WTC11 (cell line): ENCODE results near the gene GNG13. TPM values are rescaled to one million over a fixed set of nuclear protein-coding genes. Genes with fewer than 3 reads are reported as not detected.

Experiments used
- ATAC-seq: fragments of 200-7000 bp; cut with Tn5 transposase; 2 replicates; pipeline ENCODE4 v1.10.0; 2021; ENCODE audit warnings: mild to moderate bottlenecking, moderate library complexity
- CTCF ChIA-PET: fragments of 300-600 bp; sonication (Branson Sonifier 250); formaldehyde crosslinking; loops from one replicate; lab custom pipeline; 2021; ENCODE audit warnings: antibody characterized with exemption; lab: Charles Lee
- POLR2A ChIA-PET: fragments of 350-600 bp; sonication (Branson Sonifier 250); formaldehyde crosslinking; loops from one replicate; lab custom pipeline; 2021; ENCODE audit warnings: antibody characterized with exemption; lab: Charles Lee
- DNase-seq: peaks from one replicate; pipeline ENCODE4 v3.0.0; 2021; ENCODE audit warnings: low spot score
- H3K27ac Mint-ChIP-seq: 2 replicates; pipeline ENCODE4 v1.8.0; 2021; ENCODE audit warnings: mixed read lengths
- H3K27me3 Mint-ChIP-seq: 2 replicates; pipeline ENCODE4 v1.8.0; 2021; ENCODE audit warnings: low read depth, mild to moderate bottlenecking, moderate library complexity, mixed read lengths
- H3K36me3 Mint-ChIP-seq: 2 replicates; pipeline ENCODE4 v1.8.0; 2021; ENCODE audit warnings: mixed read lengths
- H3K4me1 Mint-ChIP-seq: 2 replicates; pipeline ENCODE4 v1.8.0; 2022; ENCODE audit warnings: mixed read lengths
- H3K4me3 Mint-ChIP-seq: 2 replicates; pipeline ENCODE4 v1.8.0; 2021; ENCODE audit warnings: mild to moderate bottlenecking, moderate library complexity, mixed read lengths
- H3K9me3 Mint-ChIP-seq: 2 replicates; pipeline ENCODE4 v1.8.0; 2021; ENCODE audit warnings: mixed read lengths
- ARID4B ChIP-seq: sonication (generic); formaldehyde crosslinking; IDR thresholded peaks from 2 replicates; pipeline ENCODE4 v1.8.0; 2023; ENCODE audit warnings: missing genetic modification reagents, mild to moderate bottlenecking, borderline replicate concordance
- ATF3 ChIP-seq: sonication (generic); formaldehyde crosslinking; conservative IDR thresholded peaks from 2 replicates; pipeline ENCODE4 v1.8.1; 2022; ENCODE audit warnings: mild to moderate bottlenecking, missing genetic modification reagents
- CREM ChIP-seq: sonication (generic); formaldehyde crosslinking; IDR thresholded peaks from 2 replicates; pipeline ENCODE4 v1.8.1; 2022; ENCODE audit warnings: mild to moderate bottlenecking, missing genetic modification reagents, moderate library complexity
- ELF4 ChIP-seq: sonication (generic); formaldehyde crosslinking; IDR thresholded peaks from 2 replicates; pipeline ENCODE4 v1.8.1; 2022; ENCODE audit warnings: low read depth, mild to moderate bottlenecking, moderate library complexity, missing genetic modification reagents
- ESRRA ChIP-seq: sonication (generic); formaldehyde crosslinking; IDR thresholded peaks from 2 replicates; pipeline ENCODE4 v1.8.1; 2022; ENCODE audit warnings: mild to moderate bottlenecking, missing genetic modification reagents, borderline replicate concordance
- ETV6 ChIP-seq: sonication (generic); formaldehyde crosslinking; IDR thresholded peaks from 2 replicates; pipeline ENCODE4 v1.8.1; 2022; ENCODE audit warnings: mild to moderate bottlenecking, missing genetic modification reagents
- FOXP1 ChIP-seq: sonication (generic); formaldehyde crosslinking; IDR thresholded peaks from 2 replicates; pipeline ENCODE4 v1.8.0; 2022; ENCODE audit warnings: missing genetic modification reagents, mild to moderate bottlenecking, moderate library complexity, borderline replicate concordance
- IRF1 ChIP-seq: sonication (generic); formaldehyde crosslinking; IDR thresholded peaks from 2 replicates; pipeline ENCODE4 v1.8.0; 2023; ENCODE audit warnings: missing genetic modification reagents
- IRF2 ChIP-seq: sonication (generic); formaldehyde crosslinking; IDR thresholded peaks from 2 replicates; pipeline ENCODE4 v1.8.0; 2022; ENCODE audit warnings: low read depth, missing genetic modification reagents, borderline replicate concordance
- JAZF1 ChIP-seq: fragments of 250-450 bp; sonication (Bioruptor Pico); IDR thresholded peaks from 2 replicates; pipeline ENCODE4 v1.9.0; 2021; ENCODE audit warnings: moderate library complexity, mild to moderate bottlenecking, inconsistent platforms
- KAT7 ChIP-seq: sonication (generic); formaldehyde crosslinking; IDR thresholded peaks from 2 replicates; pipeline ENCODE4 v1.8.1; 2023; ENCODE audit warnings: missing genetic modification reagents, mild to moderate bottlenecking, borderline replicate concordance
- MLX ChIP-seq: sonication (generic); formaldehyde crosslinking; IDR thresholded peaks from 2 replicates; pipeline ENCODE4 v1.8.1; 2023; ENCODE audit warnings: mild to moderate bottlenecking, missing genetic modification reagents, moderate library complexity
- MXD4 ChIP-seq: fragments of 250-450 bp; sonication (Bioruptor Pico); IDR thresholded peaks from 2 replicates; pipeline ENCODE4 v1.8.0; 2021; ENCODE audit warnings: mild to moderate bottlenecking, moderate library complexity, borderline replicate concordance
- NFYB ChIP-seq: sonication (generic); formaldehyde crosslinking; conservative IDR thresholded peaks from 2 replicates; pipeline ENCODE4 v1.8.0; 2022; ENCODE audit warnings: low read depth, missing genetic modification reagents
- SMAD3 ChIP-seq: sonication (generic); formaldehyde crosslinking; IDR thresholded peaks from 2 replicates; pipeline ENCODE4 v1.8.0; 2022; ENCODE audit warnings: missing genetic modification reagents, mild to moderate bottlenecking, borderline replicate concordance
- SMAD4 ChIP-seq: sonication (generic); formaldehyde crosslinking; IDR thresholded peaks from 2 replicates; pipeline ENCODE4 v1.8.0; 2022; ENCODE audit warnings: mild to moderate bottlenecking, missing genetic modification reagents
- SOX15 ChIP-seq: fragments of 250-450 bp; sonication (Bioruptor Pico); IDR thresholded peaks from 2 replicates; pipeline ENCODE4 v1.9.0; 2021; ENCODE audit warnings: mild to moderate bottlenecking
- SP1 ChIP-seq: sonication (generic); formaldehyde crosslinking; conservative IDR thresholded peaks from 2 replicates; pipeline ENCODE4 v1.8.1; 2022; ENCODE audit warnings: missing genetic modification reagents
- STAT6 ChIP-seq: sonication (generic); formaldehyde crosslinking; conservative IDR thresholded peaks from 2 replicates; pipeline ENCODE4 v1.8.1; 2023; ENCODE audit warnings: mild to moderate bottlenecking, low read depth, missing genetic modification reagents, moderate library complexity
- TEAD1 ChIP-seq: sonication (generic); formaldehyde crosslinking; IDR thresholded peaks from 2 replicates; pipeline ENCODE4 v1.8.0; 2022; ENCODE audit warnings: mild to moderate bottlenecking, missing genetic modification reagents
- TP53 ChIP-seq: sonication (generic); formaldehyde crosslinking; IDR thresholded peaks from 2 replicates; pipeline ENCODE4 v1.8.1; 2023; ENCODE audit warnings: mild to moderate bottlenecking, missing genetic modification reagents
- ZBTB21 ChIP-seq: sonication (generic); formaldehyde crosslinking; IDR thresholded peaks from 2 replicates; pipeline ENCODE4 v1.8.1; 2023; ENCODE audit warnings: mild to moderate bottlenecking, missing genetic modification reagents, borderline replicate concordance
- ZNF219 ChIP-seq: sonication (generic); formaldehyde crosslinking; IDR thresholded peaks from 2 replicates; pipeline ENCODE4 v1.8.0; 2023; ENCODE audit warnings: missing genetic modification reagents, mild to moderate bottlenecking, borderline replicate concordance
- ZNF317 ChIP-seq: sonication (generic); formaldehyde crosslinking; IDR thresholded peaks from 2 replicates; pipeline ENCODE4 v1.8.1; 2023; ENCODE audit warnings: low read depth, mild to moderate bottlenecking, moderate library complexity, missing genetic modification reagents, borderline replicate concordance
- total RNA-seq: library from RNA; stranded (reverse); gene quantifications from 3 replicates; pipeline ENCODE4 v1.2.3, GENCODE V29; 2021

The GNG13 gene
- total RNA-seq, 1 experiment from 2014 or later: not detected

GRCh38 chr16:813916-814412 lies 13.4 kb upstream of the GNG13 start:
- POLR2A ChIA-PET: no interaction called here
- H3K27me3 Mint-ChIP-seq: peaks cover 10% of the 10 kb centered on the region
- CTCF ChIA-PET: interaction anchor here (1.1 to 4.3 kb wide), 4 partner anchors 64 to 243 kb away, joined by 3 to 33 read pairs (median 6); no protein-coding TSS in a partner anchor
- TF ChIP-seq IRF1 (CRISPR knock-in tag) (no peak), SP1 (CRISPR knock-in tag) (no peak), NFYB (CRISPR knock-in tag) (no peak), SOX15 (CRISPR knock-in tag) (no peak), TP53 (no peak), JAZF1 (no peak), STAT6 (CRISPR knock-in tag) (no peak), FOXP1 (CRISPR knock-in tag) (no peak), MXD4 (CRISPR knock-in tag) (no peak), KAT7 (CRISPR knock-in tag) (no peak), ELF4 (CRISPR knock-in tag) (no peak), MLX (CRISPR knock-in tag) (no peak), SMAD3 (CRISPR knock-in tag) (no peak), IRF2 (CRISPR knock-in tag) (no peak), CREM (CRISPR knock-in tag) (no peak), ETV6 (CRISPR knock-in tag) (no peak), ZNF219 (no peak)
- peaks cover 3% of the 10 kb centered on the region for H3K9me3 Mint-ChIP-seq
- no peak overlapping the region for H3K27ac Mint-ChIP-seq
- peak overlapping the region; percentile 54 for H3K4me3 Mint-ChIP-seq
- H3K36me3 Mint-ChIP-seq: no peaks in the 10 kb centered on the region
- ATAC-seq: no peak
- peaks cover 4% of the 10 kb centered on the region for H3K4me1 Mint-ChIP-seq
- no peak for DNase-seq

GRCh38 chr16:813204-813915 lies 12.8 kb upstream of the GNG13 start:
- ChIA-PET POLR2A (no interaction called here), CTCF (interaction anchor here (0.7 to 4.3 kb wide), 6 partner anchors 65 to 290 kb away, joined by 3 to 33 read pairs (median 4); no protein-coding TSS in a partner anchor)
- DNase-seq (peak; percentile 80), ATAC-seq (peak; percentile 91)
- peaks cover 3% of the 10 kb centered on the region for H3K9me3 Mint-ChIP-seq
- no peak overlapping the region for H3K27ac Mint-ChIP-seq
- peak overlapping the region; percentile 54 for H3K4me3 Mint-ChIP-seq
- H3K36me3 Mint-ChIP-seq: no peaks in the 10 kb centered on the region
- H3K27me3 Mint-ChIP-seq: peaks cover 13% of the 10 kb centered on the region
- peaks cover 8% of the 10 kb centered on the region for H3K4me1 Mint-ChIP-seq
- no peak for TF ChIP-seq ATF3 (CRISPR knock-in tag)
- 0 out of 2 replicates have a peak, but pooled peaks have one; percentile 47 for TF ChIP-seq ARID4B (CRISPR knock-in tag)
- TF ChIP-seq ZNF317 (CRISPR knock-in tag): 0 out of 2 replicates have a peak, but pooled peaks have one; percentile 7
- TF ChIP-seq ZBTB21 (CRISPR knock-in tag): no peak
- TF ChIP-seq FOXP1 (CRISPR knock-in tag): peak; percentile 78; the same call in 1 of the 2 replicates
- TF ChIP-seq SMAD4 (CRISPR knock-in tag): no peak
- 0 out of 2 replicates have a peak, but pooled peaks have one; percentile 41 for TF ChIP-seq TEAD1 (CRISPR knock-in tag)
- TF ChIP-seq ESRRA (CRISPR knock-in tag): 0 out of 2 replicates have a peak, but pooled peaks have one; percentile 63
